Measurements from ENCODE around the gene ALDH4A1.

DNA sequence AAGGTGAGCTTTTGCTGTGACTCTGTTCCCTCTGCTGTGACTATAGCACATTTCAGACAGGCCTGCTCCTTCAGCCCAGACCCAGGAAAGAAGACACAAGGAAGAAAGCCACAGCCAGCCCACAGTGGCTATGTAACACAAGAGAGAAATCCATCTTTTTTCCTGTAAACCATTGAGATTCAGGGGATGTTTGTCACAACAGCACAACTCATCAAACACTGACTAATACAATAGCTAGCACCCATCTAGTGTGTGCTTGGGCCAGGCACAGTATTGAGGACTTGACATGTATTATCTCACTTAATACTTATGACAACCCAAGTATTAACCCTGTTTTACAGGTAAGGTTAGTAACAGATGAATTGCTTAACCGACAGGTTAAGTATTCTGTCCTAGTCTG, 72.7 kb downstream of the ALDH4A1 start:
- TF ChIP-seq, protein P1, sequence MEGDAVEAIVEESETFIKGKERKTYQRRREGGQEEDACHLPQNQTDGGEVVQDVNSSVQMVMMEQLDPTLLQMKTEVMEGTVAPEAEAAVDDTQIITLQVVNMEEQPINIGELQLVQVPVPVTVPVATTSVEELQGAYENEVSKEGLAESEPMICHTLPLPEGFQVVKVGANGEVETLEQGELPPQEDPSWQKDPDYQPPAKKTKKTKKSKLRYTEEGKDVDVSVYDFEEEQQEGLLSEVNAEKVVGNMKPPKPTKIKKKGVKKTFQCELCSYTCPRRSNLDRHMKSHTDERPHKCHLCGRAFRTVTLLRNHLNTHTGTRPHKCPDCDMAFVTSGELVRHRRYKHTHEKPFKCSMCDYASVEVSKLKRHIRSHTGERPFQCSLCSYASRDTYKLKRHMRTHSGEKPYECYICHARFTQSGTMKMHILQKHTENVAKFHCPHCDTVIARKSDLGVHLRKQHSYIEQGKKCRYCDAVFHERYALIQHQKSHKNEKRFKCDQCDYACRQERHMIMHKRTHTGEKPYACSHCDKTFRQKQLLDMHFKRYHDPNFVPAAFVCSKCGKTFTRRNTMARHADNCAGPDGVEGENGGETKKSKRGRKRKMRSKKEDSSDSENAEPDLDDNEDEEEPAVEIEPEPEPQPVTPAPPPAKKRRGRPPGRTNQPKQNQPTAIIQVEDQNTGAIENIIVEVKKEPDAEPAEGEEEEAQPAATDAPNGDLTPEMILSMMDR (IDR thresholded peaks at IDR 0.05) = no peak
- TF ChIP-seq POLR2A (IDR thresholded peaks at IDR 0.05) = no peak

Data from adrenal gland (tissue), 5 donors.